SU-DHL-6 (cell line): ENCODE data around the gene ARHGAP28.

Experiments used
- H2AFZ ChIP-seq: fragments of 200-600 bp; sonication (generic); 2 replicates; pipeline ENCODE4 v1.6.1; 2014; ENCODE audit warnings: low read depth, mild to moderate bottlenecking, moderate library complexity, mixed read lengths, antibody characterized with exemption, low read length; ENCODE audit not compliant: severe bottlenecking
- H3F3A ChIP-seq: fragments of 200-600 bp; shearing (Covaris generic); 2 replicates; pipeline ENCODE4 v1.6.0; 2016; ENCODE audit warnings: antibody characterized with exemption, mild to moderate bottlenecking; ENCODE audit not compliant: insufficient read depth
- H3K27ac ChIP-seq: fragments of 200-600 bp; sonication (generic); 2 replicates; pipeline ENCODE4 v1.5.1; 2016; ENCODE audit warnings: low read depth, mild to moderate bottlenecking, low read length, moderate library complexity, mixed read lengths
- H3K27me3 ChIP-seq: fragments of 200-600 bp; sonication (generic), shearing (Covaris generic); 2 replicates; pipeline ENCODE4 v1.6.0; 2014; ENCODE audit warnings: mild to moderate bottlenecking, low read length
- H3K36me3 ChIP-seq: fragments of 200-600 bp; sonication (generic); 2 replicates; pipeline ENCODE4 v1.6.1; 2014; ENCODE audit warnings: mild to moderate bottlenecking, low read length, mixed read lengths
- H3K4me2 ChIP-seq: fragments of 300-600, 200-600 bp; shearing (Covaris generic), sonication (generic); 2 replicates; pipeline ENCODE4 v1.6.0; 2014; ENCODE audit warnings: low read length, low read depth, mild to moderate bottlenecking; ENCODE audit not compliant: poor library complexity, severe bottlenecking
- H3K4me3 ChIP-seq: fragments of 200-600 bp; sonication (generic); 2 replicates; pipeline ENCODE4 v1.5.1; 2014; ENCODE audit warnings: antibody characterized with exemption, low read length, mild to moderate bottlenecking, mixed read lengths; ENCODE audit not compliant: insufficient read depth, poor library complexity, severe bottlenecking
- H3K79me2 ChIP-seq: fragments of 200-600 bp; sonication (generic); 2 replicates; pipeline ENCODE4 v1.6.1; 2014; ENCODE audit warnings: mild to moderate bottlenecking, low read length, moderate library complexity; ENCODE audit not compliant: insufficient read depth
- H3K9ac ChIP-seq: fragments of 200-600 bp; sonication (generic); 2 replicates; pipeline ENCODE4 v1.7.0; 2014; ENCODE audit warnings: mild to moderate bottlenecking, low read length
- H3K9me2 ChIP-seq: fragments of 200-600 bp; sonication (generic); replicated peaks from 2 replicates; pipeline ENCODE4 v1.6.1; 2014; ENCODE audit warnings: low read length; ENCODE audit not compliant: insufficient read depth
- H3K9me3 ChIP-seq: fragments of 200-600 bp; sonication (generic); 2 replicates; pipeline ENCODE4 v1.6.1; 2014; ENCODE audit warnings: low read length, mixed read lengths; ENCODE audit not compliant: insufficient read depth
- H4K20me1 ChIP-seq: fragments of 200-600 bp; sonication (generic); 2 replicates; pipeline ENCODE4 v1.6.1; 2014; ENCODE audit warnings: low read depth, mild to moderate bottlenecking, antibody characterized with exemption, low read length, moderate library complexity, mixed read lengths
- EZH2phosphoT487 ChIP-seq: fragments of 200-600 bp; sonication (generic), shearing (Covaris generic); conservative IDR thresholded peaks from 2 replicates; pipeline ENCODE4 v1.6.1; 2018; ENCODE audit warnings: mild to moderate bottlenecking, antibody characterized with exemption, low read length, moderate library complexity, mixed read lengths
- TF ChIP-seq, protein P1 (sequence below): fragments of 200-600 bp; sonication (generic); IDR thresholded peaks from one replicate; pipeline ENCODE4 v1.5.1; 2017; ENCODE audit warnings: antibody characterized with exemption, mild to moderate bottlenecking, low read length, moderate library complexity; ENCODE audit not compliant: insufficient read depth, poor library complexity, severe bottlenecking

Gene ARHGAP28

DNA sequence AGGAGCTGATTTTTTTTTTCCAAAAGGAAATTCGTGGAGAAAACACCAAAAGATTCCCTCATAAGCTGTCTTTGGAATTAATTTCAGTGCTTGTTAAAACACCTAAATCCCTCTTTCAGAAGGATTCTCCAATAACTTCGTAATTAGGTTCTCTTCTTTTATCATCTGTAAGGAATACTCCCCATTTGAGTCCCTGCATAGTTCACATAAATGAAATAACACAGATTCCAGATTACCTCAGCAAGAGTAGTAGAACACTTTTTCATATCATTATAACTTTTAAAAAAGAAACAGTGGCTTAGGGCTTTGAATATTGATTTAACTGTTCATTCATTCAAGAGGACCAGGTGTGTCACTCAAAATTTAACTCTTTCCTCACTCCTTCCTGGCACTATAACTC, 55.5 kb downstream of the ARHGAP28 start:
- TF ChIP-seq, protein P1, sequence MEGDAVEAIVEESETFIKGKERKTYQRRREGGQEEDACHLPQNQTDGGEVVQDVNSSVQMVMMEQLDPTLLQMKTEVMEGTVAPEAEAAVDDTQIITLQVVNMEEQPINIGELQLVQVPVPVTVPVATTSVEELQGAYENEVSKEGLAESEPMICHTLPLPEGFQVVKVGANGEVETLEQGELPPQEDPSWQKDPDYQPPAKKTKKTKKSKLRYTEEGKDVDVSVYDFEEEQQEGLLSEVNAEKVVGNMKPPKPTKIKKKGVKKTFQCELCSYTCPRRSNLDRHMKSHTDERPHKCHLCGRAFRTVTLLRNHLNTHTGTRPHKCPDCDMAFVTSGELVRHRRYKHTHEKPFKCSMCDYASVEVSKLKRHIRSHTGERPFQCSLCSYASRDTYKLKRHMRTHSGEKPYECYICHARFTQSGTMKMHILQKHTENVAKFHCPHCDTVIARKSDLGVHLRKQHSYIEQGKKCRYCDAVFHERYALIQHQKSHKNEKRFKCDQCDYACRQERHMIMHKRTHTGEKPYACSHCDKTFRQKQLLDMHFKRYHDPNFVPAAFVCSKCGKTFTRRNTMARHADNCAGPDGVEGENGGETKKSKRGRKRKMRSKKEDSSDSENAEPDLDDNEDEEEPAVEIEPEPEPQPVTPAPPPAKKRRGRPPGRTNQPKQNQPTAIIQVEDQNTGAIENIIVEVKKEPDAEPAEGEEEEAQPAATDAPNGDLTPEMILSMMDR = no peak
- H3K9ac ChIP-seq = no peak overlapping the region
- H4K20me1 ChIP-seq = no peaks in the 10 kb centered on the region
- H3K79me2 ChIP-seq = no peaks in the 10 kb centered on the region
- no peaks in the 10 kb centered on the region for H3K9me2 ChIP-seq
- H3K27ac ChIP-seq = no peak overlapping the region
- H3K4me2 ChIP-seq = no peak overlapping the region
- H3K27me3 ChIP-seq = no peaks in the 10 kb centered on the region
- H3K4me3 ChIP-seq = no peak overlapping the region
- H3K9me3 ChIP-seq = no peaks in the 10 kb centered on the region
- no peaks in the 10 kb centered on the region for H3F3A ChIP-seq
- H3K36me3 ChIP-seq = no peaks in the 10 kb centered on the region
- H2AFZ ChIP-seq = no peak overlapping the region

DNA sequence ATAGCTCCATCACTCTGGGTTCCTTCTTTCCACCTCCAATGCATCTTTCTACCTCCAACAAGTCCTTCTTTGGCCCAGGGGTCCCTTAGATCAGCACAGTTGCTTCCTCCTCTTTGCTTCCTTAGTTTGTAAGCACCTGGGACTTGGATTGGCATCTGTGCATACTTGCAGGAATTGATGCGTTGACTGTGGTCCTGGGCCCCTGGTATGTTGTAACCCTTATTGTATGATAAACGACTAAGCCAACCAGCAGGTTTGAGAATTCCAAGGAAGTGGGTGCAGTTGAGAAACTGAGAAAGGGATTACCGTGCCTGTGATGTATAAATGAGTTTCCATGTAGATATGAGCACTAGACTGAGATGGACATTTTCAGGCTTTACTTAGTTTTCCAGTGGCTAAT, 55.9 kb downstream of the ARHGAP28 start:
- H3F3A ChIP-seq = no peaks in the 10 kb centered on the region
- no peak overlapping the region for H3K4me2 ChIP-seq
- no peaks in the 10 kb centered on the region for H3K79me2 ChIP-seq
- H3K9me2 ChIP-seq = no peaks in the 10 kb centered on the region
- no peak overlapping the region for H3K4me3 ChIP-seq
- H2AFZ ChIP-seq = no peak overlapping the region
- no peaks in the 10 kb centered on the region for H3K36me3 ChIP-seq
- no peaks in the 10 kb centered on the region for H4K20me1 ChIP-seq
- H3K9me3 ChIP-seq = no peaks in the 10 kb centered on the region
- H3K27me3 ChIP-seq = no peaks in the 10 kb centered on the region
- H3K27ac ChIP-seq = no peak overlapping the region
- TF ChIP-seq, protein P1 = no peak
- no peak for TF ChIP-seq EZH2phosphoT487
- H3K9ac ChIP-seq = no peak overlapping the region

DNA sequence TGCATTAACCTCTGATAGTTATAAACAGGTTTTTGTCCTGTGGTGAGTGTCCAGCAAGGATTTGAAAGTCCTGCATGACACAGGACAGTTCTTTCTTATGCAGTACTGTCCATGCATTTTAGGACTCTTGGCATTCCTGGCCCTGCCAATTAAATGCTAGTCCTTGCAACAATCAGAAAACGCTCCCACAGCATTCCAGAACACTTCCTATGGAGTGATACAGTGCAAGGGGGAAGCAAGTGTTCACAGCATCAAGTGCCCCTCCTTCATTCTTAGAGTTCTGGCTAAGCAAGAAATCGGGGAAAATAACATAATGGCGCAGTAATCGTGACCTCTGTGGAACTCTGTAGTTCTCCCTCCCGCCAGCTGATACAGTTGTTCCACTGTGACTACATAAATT, 62.9 kb downstream of the ARHGAP28 start:
- no peaks in the 10 kb centered on the region for H4K20me1 ChIP-seq
- H3K9me3 ChIP-seq = no peaks in the 10 kb centered on the region
- no peak overlapping the region for H3K27ac ChIP-seq
- H2AFZ ChIP-seq = no peak overlapping the region
- TF ChIP-seq EZH2phosphoT487 = no peak
- TF ChIP-seq, protein P1 = no peak
- no peaks in the 10 kb centered on the region for H3F3A ChIP-seq
- no peaks in the 10 kb centered on the region for H3K36me3 ChIP-seq
- no peaks in the 10 kb centered on the region for H3K27me3 ChIP-seq
- no peak overlapping the region for H3K9ac ChIP-seq
- no peaks in the 10 kb centered on the region for H3K9me2 ChIP-seq
- no peak overlapping the region for H3K4me3 ChIP-seq
- H3K4me2 ChIP-seq = no peak overlapping the region
- no peaks in the 10 kb centered on the region for H3K79me2 ChIP-seq

DNA sequence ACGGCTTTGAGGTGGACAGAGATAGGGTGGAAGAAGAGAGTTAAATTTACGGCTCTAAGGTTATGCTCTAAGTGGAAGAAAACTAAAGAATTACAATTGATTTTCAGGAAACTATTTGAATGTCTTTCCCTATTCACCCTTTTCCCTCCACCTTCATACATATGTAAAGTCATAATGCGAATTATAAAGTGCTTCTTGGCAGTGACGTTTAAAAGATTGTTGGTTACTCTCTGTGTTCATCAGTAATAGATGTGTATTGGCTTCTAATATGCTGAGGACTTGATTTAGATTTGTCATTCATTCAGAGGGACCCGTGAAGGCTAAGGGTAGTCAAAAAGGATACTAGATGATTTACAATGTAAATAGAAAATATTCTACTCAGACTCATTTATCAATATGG, 63.9 kb downstream of the ARHGAP28 start:
- Histone ChIP-seq H3K4me3 (no peak overlapping the region), H4K20me1 (no peaks in the 10 kb centered on the region), H3K9me2 (no peaks in the 10 kb centered on the region), H3K79me2 (no peaks in the 10 kb centered on the region), H2AFZ (no peak overlapping the region), H3K9me3 (no peaks in the 10 kb centered on the region), H3K4me2 (no peak overlapping the region), H3K27me3 (no peaks in the 10 kb centered on the region), H3F3A (no peaks in the 10 kb centered on the region), H3K36me3 (no peaks in the 10 kb centered on the region), H3K27ac (no peak overlapping the region), H3K9ac (no peak overlapping the region)
- TF ChIP-seq, protein P1 = no peak
- no peak for TF ChIP-seq EZH2phosphoT487
